ENCODE data around the gene MACROH2A2. TPM values are rescaled to one million over a fixed set of nuclear protein-coding genes. Genes with fewer than 3 reads are reported as not detected.

Gene MACROH2A2
- total RNA-seq, 1 experiment from 2014 or later = 11.3 TPM

DNA sequence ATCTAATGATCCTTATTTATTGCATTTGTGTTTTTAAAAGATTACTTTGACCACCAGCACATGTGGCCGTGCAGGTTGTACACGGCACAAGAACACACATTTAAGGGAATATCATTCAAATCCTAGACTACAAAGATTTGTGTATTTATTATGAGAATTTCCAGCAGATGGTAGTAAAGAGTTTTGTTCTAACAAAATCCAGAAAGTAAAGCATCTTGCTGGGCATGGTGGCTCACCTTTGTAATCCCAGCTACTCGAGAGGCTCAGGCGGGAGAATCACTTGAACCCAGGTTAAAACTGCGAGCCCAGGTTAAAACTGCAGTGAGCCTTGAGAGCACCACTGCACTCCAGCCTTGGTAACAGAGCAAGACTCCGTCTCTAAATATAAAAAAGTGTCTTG is 31.5 kb downstream of the MACROH2A2 start:
- TF ChIP-seq, protein P1, sequence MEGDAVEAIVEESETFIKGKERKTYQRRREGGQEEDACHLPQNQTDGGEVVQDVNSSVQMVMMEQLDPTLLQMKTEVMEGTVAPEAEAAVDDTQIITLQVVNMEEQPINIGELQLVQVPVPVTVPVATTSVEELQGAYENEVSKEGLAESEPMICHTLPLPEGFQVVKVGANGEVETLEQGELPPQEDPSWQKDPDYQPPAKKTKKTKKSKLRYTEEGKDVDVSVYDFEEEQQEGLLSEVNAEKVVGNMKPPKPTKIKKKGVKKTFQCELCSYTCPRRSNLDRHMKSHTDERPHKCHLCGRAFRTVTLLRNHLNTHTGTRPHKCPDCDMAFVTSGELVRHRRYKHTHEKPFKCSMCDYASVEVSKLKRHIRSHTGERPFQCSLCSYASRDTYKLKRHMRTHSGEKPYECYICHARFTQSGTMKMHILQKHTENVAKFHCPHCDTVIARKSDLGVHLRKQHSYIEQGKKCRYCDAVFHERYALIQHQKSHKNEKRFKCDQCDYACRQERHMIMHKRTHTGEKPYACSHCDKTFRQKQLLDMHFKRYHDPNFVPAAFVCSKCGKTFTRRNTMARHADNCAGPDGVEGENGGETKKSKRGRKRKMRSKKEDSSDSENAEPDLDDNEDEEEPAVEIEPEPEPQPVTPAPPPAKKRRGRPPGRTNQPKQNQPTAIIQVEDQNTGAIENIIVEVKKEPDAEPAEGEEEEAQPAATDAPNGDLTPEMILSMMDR (conservative IDR thresholded peaks at IDR 0.05) = no peak
- WGBS (ENCODE audit: extremely low coverage, insufficient read length, low lambda C conversion rate) = no CpG with 5 or more reads among the region's 6 CpGs
- no peak overlapping the region for H2BK20ac ChIP-seq (ENCODE audit: low read depth, low read length, poor library complexity, severe bottlenecking)
- no peak overlapping the region for H3T11ph ChIP-seq (ENCODE audit: low read length)
- Mint-ChIP-seq H3K4me1 (peaks cover 2 to 5% of the 10 kb centered on the region in 2 experiments), H3K4me3 (no peak overlapping the region), H3K27me3 (ENCODE audit: low read depth) (peaks cover 12% of the 10 kb centered on the region), H3K9me3 (no peaks in the 10 kb centered on the region), H3K36me3 (ENCODE audit: insufficient read depth in 1 of 3, low read depth in 3 of 3) (no peaks in the 10 kb centered on the region; a peak in 3 of 7 replicates), H3K27ac (no peak overlapping the region)
- no peaks in the 10 kb centered on the region for H3K4me1 ChIP-seq (ENCODE audit: insufficient read depth, low read length)
- no peak overlapping the region for H3K56ac ChIP-seq (ENCODE audit: insufficient read length, low read depth, low read length)
- no peak overlapping the region for H3K4ac ChIP-seq (ENCODE audit: low read depth, low read length)
- H3K23me2 ChIP-seq (ENCODE audit: insufficient read length, low read depth, low read length, poor library complexity, severe bottlenecking) = no peaks in the 10 kb centered on the region
- H3K27ac ChIP-seq (ENCODE audit: insufficient read length, low read depth, low read length) = no peak overlapping the region
- no peak overlapping the region for H3K9ac ChIP-seq (ENCODE audit: extremely low read depth, insufficient read length, low read length)
- no peak overlapping the region for H3K23ac ChIP-seq (ENCODE audit: insufficient read length, low read depth, low read length)
- no peak overlapping the region for H3K18ac ChIP-seq (ENCODE audit: insufficient read length, low read depth, low read length)
- H2AFZ ChIP-seq (ENCODE audit: low read length) = no peak overlapping the region
- no peak overlapping the region for H2BK12ac ChIP-seq (ENCODE audit: insufficient read length, low read depth, low read length)
- DNase-seq = no peak
- no peaks in the 10 kb centered on the region for H3K27me3 ChIP-seq (ENCODE audit: insufficient read depth, low read length)
- no peaks in the 10 kb centered on the region for H3K9me3 ChIP-seq (ENCODE audit: control insufficient read depth, low read depth, low read length)
- no peak overlapping the region for H2BK5ac ChIP-seq (ENCODE audit: insufficient read length, low read length)
- H2BK120ac ChIP-seq (ENCODE audit: low read depth, low read length, poor library complexity, severe bottlenecking) = no peak overlapping the region
- no peak overlapping the region for H4K91ac ChIP-seq (ENCODE audit: insufficient read length, low read depth, low read length)
- H4K5ac ChIP-seq (ENCODE audit: insufficient read length, low read depth, low read length) = no peak overlapping the region
- no peaks in the 10 kb centered on the region for H3K79me2 ChIP-seq (ENCODE audit: insufficient read depth, low read length)
- H3K4me2 ChIP-seq (ENCODE audit: insufficient read depth, insufficient read length, low read length) = no peak overlapping the region
- H4K20me1 ChIP-seq (ENCODE audit: control insufficient read depth, insufficient read depth, insufficient read length) = no peaks in the 10 kb centered on the region
- no peak overlapping the region for H2BK15ac ChIP-seq (ENCODE audit: low read depth, low read length)
- no peak overlapping the region for H4K8ac ChIP-seq (replicated peaks; ENCODE audit: insufficient read length, low read depth, low read length)
- H3K14ac ChIP-seq (ENCODE audit: insufficient read depth, low read length) = no peak overlapping the region
- no peaks in the 10 kb centered on the region for H3K79me1 ChIP-seq (ENCODE audit: insufficient read depth, low read depth, low read length, poor library complexity, severe bottlenecking)
- no peak overlapping the region for H2AK5ac ChIP-seq (ENCODE audit: insufficient read length, low read length)

Data from H9 (cell line).